ENCODE results near the gene SLC39A11. TPM values are rescaled to one million over a fixed set of nuclear protein-coding genes. Genes with fewer than 3 reads are reported as not detected.

SLC39A11 gene
- total and polyA plus RNA-seq, 2 of the 13 experiments (the other 11 are each of a cell fraction or from before 2014, with no cell fraction given), result 17.2 to 31.5 TPM

- no peak for TF ChIP-seq MLXIP (CRISPR knock-in tag; IDR thresholded peaks at IDR 0.05; ENCODE audit: borderline replicate concordance)
- peak; percentile 54 for TF ChIP-seq PAXIP1 (CRISPR knock-in tag; conservative IDR thresholded peaks at IDR 0.05)
- peak; percentile 73; the same call in 1 of the 2 replicates for TF ChIP-seq SOX5 (CRISPR knock-in tag; IDR thresholded peaks at IDR 0.05; ENCODE audit: borderline replicate concordance)
- TF ChIP-seq PAX8 (CRISPR knock-in tag; IDR thresholded peaks at IDR 0.05; ENCODE audit: borderline replicate concordance), result no peak
- no peak for TF ChIP-seq ZNF75D (CRISPR knock-in tag; IDR thresholded peaks at IDR 0.05; ENCODE audit: borderline replicate concordance)
- TF ChIP-seq ZNF17 (CRISPR knock-in tag; IDR thresholded peaks at IDR 0.05), result no peak
- peak; percentile 84 for TF ChIP-seq IKZF5 (CRISPR knock-in tag; IDR thresholded peaks at IDR 0.05)
- TF ChIP-seq ZNF230 (CRISPR knock-in tag; IDR thresholded peaks at IDR 0.05), result 0 out of 2 replicates have a peak, but pooled peaks have one; percentile 14
- no peak for TF ChIP-seq PAF1 (CRISPR knock-in tag; IDR thresholded peaks at IDR 0.05)
- TF ChIP-seq FOXP4 (CRISPR knock-in tag; IDR thresholded peaks at IDR 0.05), result peak; percentile 56; the same call in 1 of the 2 replicates
- no peak for TF ChIP-seq ZNF543 (CRISPR knock-in tag; IDR thresholded peaks at IDR 0.05)
- no peak for TF ChIP-seq KLF12 (CRISPR knock-in tag; IDR thresholded peaks at IDR 0.05; ENCODE audit: borderline replicate concordance)
- TF ChIP-seq RAD51 (IDR thresholded peaks at IDR 0.05; ENCODE audit: borderline replicate concordance), result peak; percentile 20; the same call in 1 of the 2 replicates
- peak; percentile 32 for TF ChIP-seq ELF1 (CRISPR knock-in tag; IDR thresholded peaks at IDR 0.05)
- no peak for TF ChIP-seq KDM2A (CRISPR knock-in tag; IDR thresholded peaks at IDR 0.05; ENCODE audit: borderline replicate concordance, low read depth)
- no peak for TF ChIP-seq SOX6 (IDR thresholded peaks at IDR 0.05)
- TF ChIP-seq SOX6 (CRISPR knock-in tag; IDR thresholded peaks at IDR 0.05), result peak; percentile 59; the same call in 1 of the 2 replicates
- TF ChIP-seq SIX4 (CRISPR knock-in tag; IDR thresholded peaks at IDR 0.05), result peak; percentile 97
- TF ChIP-seq ZNF274 (CRISPR knock-in tag; IDR thresholded peaks at IDR 0.05), result no peak
- TF ChIP-seq ZNF672 (CRISPR knock-in tag; IDR thresholded peaks at IDR 0.05), result no peak
- no peak for TF ChIP-seq NR2F6 (IDR thresholded peaks at IDR 0.05)
- TF ChIP-seq NR2F6 (CRISPR knock-in tag; IDR thresholded peaks at IDR 0.05), result 0 out of 2 replicates have a peak, but pooled peaks have one; percentile 24
- TF ChIP-seq ZMYM4 (CRISPR knock-in tag; IDR thresholded peaks at IDR 0.05), result no peak
Measured at GRCh38 chr17:72822358-72823023, 270.0 kb downstream of the SLC39A11 start (continued).

Measured in HepG2 (cell line).